B cell (primary cell): ENCODE results near the gene BRF1. TPM values are rescaled to one million over a fixed set of nuclear protein-coding genes. Genes with fewer than 3 reads are reported as not detected.

Experiments
- ATAC-seq: fragments of 200-7000 bp; cut with Tn5 transposase; one replicate; pipeline ENCODE4 v1.10.0; 2021; ENCODE audit warnings: low read depth, mild to moderate bottlenecking, moderate number of reproducible peaks, moderate library complexity
- CTCF ChIA-PET: fragments of 350-600 bp; sonication (Branson Sonifier 250); formaldehyde crosslinking; loops from one replicate; lab custom pipeline; 2021; ENCODE audit warnings: antibody characterized with exemption, inconsistent platforms; lab: Charles Lee
- POLR2A ChIA-PET: fragments of 350-600 bp; sonication (Branson Sonifier 250); formaldehyde crosslinking; loops from one replicate; lab custom pipeline; 2021; ENCODE audit warnings: antibody characterized with exemption; lab: Charles Lee
- DNase-seq: peaks from one replicate; pipeline ENCODE4 v3.0.0; 2013
- H2AFZ ChIP-seq: 2 replicates; pipeline ENCODE4 v1.6.1; 2012; ENCODE audit warnings: mild to moderate bottlenecking, low read depth, low read length; ENCODE audit not compliant: insufficient read depth, poor library complexity, severe bottlenecking
- H3K27ac ChIP-seq, 2 donors: 1 replicate in 1 of 2; 2 replicates in 1 of 2; pipeline ENCODE4 v1.5.1; 2012 to 2013; ENCODE audit warnings: low read length in 2 of 2, mild to moderate bottlenecking in 2 of 2, moderate library complexity in 1 of 2
- H3K27me3 ChIP-seq, 4 experiments: fragments of 200-600 bp in 1 of 4; sonication (generic) in 1 of 4; replicated peaks in 1 of 4; 1 replicate in 2 of 4; 2 replicates in 2 of 4; pipeline versions ENCODE4 v1.6.1 to v1.7.0; 2013 to 2016; ENCODE audit warnings: low read length in 3 of 4, mild to moderate bottlenecking in 2 of 4, mixed read lengths in 1 of 4, moderate library complexity in 1 of 4; ENCODE audit not compliant: insufficient read depth in 4 of 4, control insufficient read depth in 3 of 4; ENCODE audit errors: control extremely low read depth in 1 of 4
- H3K36me3 ChIP-seq, 2 experiments: replicated peaks in 1 of 2; 1 replicate in 1 of 2; 2 replicates in 1 of 2; pipeline versions ENCODE4 v1.6.1 to v1.7.1; 2013; ENCODE audit warnings: low read length in 1 of 2; ENCODE audit not compliant: insufficient read depth in 2 of 2, control insufficient read depth in 1 of 2; ENCODE audit errors: control extremely low read depth in 1 of 2, extremely low read depth in 1 of 2
- H3K4me1 ChIP-seq, 2 donors: fragments of 200-600 bp in 1 of 2; sonication (generic) in 1 of 2; 1 replicate in 1 of 2; 2 replicates in 1 of 2; pipeline versions ENCODE4 v1.5.1 to v1.6.1; 2013 to 2017; ENCODE audit warnings: low read length in 2 of 2; ENCODE audit not compliant: control insufficient read depth in 2 of 2, insufficient read depth in 2 of 2
- H3K4me2 ChIP-seq: replicated peaks from 2 replicates; pipeline ENCODE3; 2012; ENCODE audit warnings: mild to moderate bottlenecking, low read depth, low read length; ENCODE audit not compliant: poor library complexity, severe bottlenecking
- H3K4me3 ChIP-seq, 5 experiments: fragments of 200-600 bp in 1 of 5; sonication (generic) in 1 of 5; 1 replicate in 3 of 5; 2 replicates in 2 of 5; pipeline versions ENCODE4 v1.5.1 to v1.7.0; 2011 to 2016; ENCODE audit warnings: low read length in 4 of 5, mild to moderate bottlenecking in 4 of 5, low read depth in 2 of 5, control low read depth in 1 of 5, moderate library complexity in 1 of 5; ENCODE audit not compliant: insufficient read depth in 1 of 5; ENCODE audit errors: control extremely low read depth in 1 of 5, extremely low read depth in 1 of 5
- H3K79me2 ChIP-seq: fragments of 200-600 bp; sonication (generic); one replicate; pipeline ENCODE4 v1.6.0; 2016; ENCODE audit warnings: low read length; ENCODE audit not compliant: control insufficient read depth, insufficient read depth
- H3K9ac ChIP-seq: fragments of 200-600 bp; sonication (generic); 2 replicates; pipeline ENCODE4 v1.6.1; 2017; ENCODE audit warnings: mild to moderate bottlenecking, low read length, moderate library complexity
- H3K9me3 ChIP-seq, 3 donors: one replicate each; pipeline versions ENCODE4 v1.6.1 to v1.7.1; 2013; ENCODE audit warnings: low read length in 2 of 3; ENCODE audit not compliant: control insufficient read depth in 2 of 3, insufficient read depth in 1 of 3; ENCODE audit errors: control extremely low read depth in 1 of 3
- H4K20me1 ChIP-seq: 2 replicates; pipeline ENCODE4 v1.6.0; 2012; ENCODE audit warnings: mild to moderate bottlenecking, low read length; ENCODE audit not compliant: insufficient read depth, control insufficient read depth, poor library complexity, severe bottlenecking
- H3K27ac Mint-ChIP-seq: one replicate; pipeline ENCODE4 v1.8.0; 2021; ENCODE audit warnings: mixed read lengths
- H3K27me3 Mint-ChIP-seq: one replicate; pipeline ENCODE4 v1.8.0; 2021; ENCODE audit warnings: mixed read lengths
- H3K4me1 Mint-ChIP-seq: one replicate; pipeline ENCODE4 v1.8.0; 2021; ENCODE audit warnings: mixed read lengths
- H3K4me3 Mint-ChIP-seq: one replicate; pipeline ENCODE4 v1.8.0; 2021; ENCODE audit warnings: mixed read lengths
- H3K9me3 Mint-ChIP-seq: one replicate; pipeline ENCODE4 v1.8.0; 2022; ENCODE audit warnings: mixed read lengths; ENCODE audit not compliant: insufficient read depth
- EZH2 ChIP-seq: IDR thresholded peaks from 2 replicates; pipeline ENCODE4 v1.6.1; 2012; ENCODE audit warnings: borderline replicate concordance, low read depth, mild to moderate bottlenecking, moderate library complexity, low read length; ENCODE audit not compliant: insufficient read depth, poor library complexity, severe bottlenecking
- WGBS: methylation state at CpG from one replicate; pipeline ENCODE4 v1.1.5; 2013; ENCODE audit warnings: missing lambda C conversion rate; ENCODE audit not compliant: insufficient coverage; 5-methylcytosine and 5-hydroxymethylcytosine counted together
- intact Hi-C: fragments of 100-400 bp; cut with micrococcal nuclease; formaldehyde crosslinking; loops from one replicate; pipeline ENCODE4 v1.10.0; 2022
- polyA plus RNA-seq: library from polyadenylated mRNA; depleted of rRNA; stranded (reverse); fragments of >200 nt; gene quantifications from 2 replicates; pipeline ENCODE4 v1.2.3, GENCODE V29; 2012
- total RNA-seq, 2 donors: library from RNA; stranded (reverse); fragments of 120-200 nt in 1 of 2; gene quantifications; 1 replicate in 1 of 2; 2 replicates in 1 of 2; pipeline versions ENCODE4 v1.2.3 to v1.2.4, GENCODE V29; 2013 to 2022
- TF ChIP-seq, protein P1 (sequence below): fragments of 200-600 bp; IDR thresholded peaks from one replicate; pipeline ENCODE4 v1.8.0; 2022; ENCODE audit warnings: antibody characterized with exemption, mild to moderate bottlenecking

Gene BRF1
- total and polyA plus RNA-seq, 2 donors (not counting 1 experiment from before 2014, with no cell fraction given) = 24.5 to 55.8 TPM

GRCh38 chr14:105283028-105283427, 17.8 kb downstream of the BRF1 start:
- CTCF ChIA-PET = no interaction called here
- H3K27me3 ChIP-seq = no peaks in the 10 kb centered on the region
- DNase-seq = no peak
- no peak for TF ChIP-seq EZH2
- TF ChIP-seq, protein P1, sequence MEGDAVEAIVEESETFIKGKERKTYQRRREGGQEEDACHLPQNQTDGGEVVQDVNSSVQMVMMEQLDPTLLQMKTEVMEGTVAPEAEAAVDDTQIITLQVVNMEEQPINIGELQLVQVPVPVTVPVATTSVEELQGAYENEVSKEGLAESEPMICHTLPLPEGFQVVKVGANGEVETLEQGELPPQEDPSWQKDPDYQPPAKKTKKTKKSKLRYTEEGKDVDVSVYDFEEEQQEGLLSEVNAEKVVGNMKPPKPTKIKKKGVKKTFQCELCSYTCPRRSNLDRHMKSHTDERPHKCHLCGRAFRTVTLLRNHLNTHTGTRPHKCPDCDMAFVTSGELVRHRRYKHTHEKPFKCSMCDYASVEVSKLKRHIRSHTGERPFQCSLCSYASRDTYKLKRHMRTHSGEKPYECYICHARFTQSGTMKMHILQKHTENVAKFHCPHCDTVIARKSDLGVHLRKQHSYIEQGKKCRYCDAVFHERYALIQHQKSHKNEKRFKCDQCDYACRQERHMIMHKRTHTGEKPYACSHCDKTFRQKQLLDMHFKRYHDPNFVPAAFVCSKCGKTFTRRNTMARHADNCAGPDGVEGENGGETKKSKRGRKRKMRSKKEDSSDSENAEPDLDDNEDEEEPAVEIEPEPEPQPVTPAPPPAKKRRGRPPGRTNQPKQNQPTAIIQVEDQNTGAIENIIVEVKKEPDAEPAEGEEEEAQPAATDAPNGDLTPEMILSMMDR = no peak
- H3K9me3 ChIP-seq = no peaks in the 10 kb centered on the region
- peaks cover 0 to 8% of the 10 kb centered on the region in 2 experiments for H3K36me3 ChIP-seq
- Mint-ChIP-seq H3K27ac (no peak overlapping the region), H3K4me3 (no peak overlapping the region), H3K4me1 (peaks cover 17% of the 10 kb centered on the region), H3K27me3 (no peaks in the 10 kb centered on the region), H3K9me3 (no peaks in the 10 kb centered on the region)
- H3K4me1 ChIP-seq = peaks cover 9 to 15% of the 10 kb centered on the region in 2 donors
- ATAC-seq = no peak
- H3K4me2 ChIP-seq = no peak overlapping the region
- intact Hi-C loops = loop anchor here (5.0 kb wide), 1 partner anchor 191 kb away; no protein-coding TSS in a partner anchor
- no peak overlapping the region for H3K4me3 ChIP-seq
- 94% methylated on average over 10 of the region's 10 CpGs for WGBS
- no peak overlapping the region for H2AFZ ChIP-seq
- no peak overlapping the region for H3K9ac ChIP-seq
- peaks cover 78% of the 10 kb centered on the region for H3K79me2 ChIP-seq
- POLR2A ChIA-PET = no interaction called here
- H4K20me1 ChIP-seq = peaks cover 97% of the 10 kb centered on the region
- H3K27ac ChIP-seq = no peak overlapping the region

DNA sequence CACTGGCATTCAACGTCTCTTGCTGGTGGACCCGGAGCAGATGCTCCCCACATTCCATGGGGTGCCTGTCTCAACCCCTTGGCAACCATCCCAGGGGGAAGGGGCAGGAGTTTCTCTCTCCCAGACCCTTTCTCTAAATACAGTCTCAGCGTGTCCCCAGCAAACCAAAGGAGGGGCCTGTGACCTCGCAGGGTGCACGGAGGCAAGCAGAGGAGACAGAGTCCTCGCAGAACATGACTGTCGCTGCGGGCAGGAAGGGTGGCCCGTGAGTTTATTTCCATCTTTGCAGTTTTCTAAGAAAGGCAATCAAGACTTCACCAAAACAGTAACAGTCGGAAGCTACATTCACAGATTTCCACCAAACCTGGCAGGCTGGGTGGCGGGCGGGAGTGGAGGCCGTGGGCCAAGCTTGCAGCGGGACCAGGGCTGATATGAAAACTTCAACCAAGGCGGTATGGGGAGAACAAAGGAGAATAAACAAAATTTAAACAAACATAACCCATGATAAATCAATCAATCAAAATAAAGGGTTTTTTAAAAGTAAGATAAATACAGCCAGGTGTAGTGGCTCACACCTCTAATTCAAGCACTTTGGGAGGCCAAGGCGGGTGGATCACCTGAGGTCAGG, 18.6 kb downstream of the BRF1 start:
- DNase-seq (no peak), ATAC-seq (no peak)
- Mint-ChIP-seq H3K9me3 (no peaks in the 10 kb centered on the region), H3K4me1 (peaks cover 17% of the 10 kb centered on the region), H3K4me3 (no peak overlapping the region), H3K27me3 (no peaks in the 10 kb centered on the region), H3K27ac (no peak overlapping the region)
- 89% methylated on average over 9 of the region's 16 CpGs for WGBS
- Histone ChIP-seq H3K27me3 (no peaks in the 10 kb centered on the region), H2AFZ (no peak overlapping the region), H3K4me1 (peaks cover 9 to 15% of the 10 kb centered on the region in 2 donors), H3K9ac (no peak overlapping the region), H3K79me2 (peaks cover 76% of the 10 kb centered on the region), H3K4me3 (no peak overlapping the region), H4K20me1 (peaks cover 97% of the 10 kb centered on the region), H3K36me3 (peaks cover 0 to 8% of the 10 kb centered on the region in 2 experiments), H3K9me3 (no peaks in the 10 kb centered on the region), H3K27ac (no peak overlapping the region), H3K4me2 (no peak overlapping the region)
- ChIA-PET POLR2A (no interaction called here), CTCF (interaction anchor here (0.6 to 1.1 kb wide), 4 partner anchors 10 to 192 kb away, joined by 3 to 4 read pairs (median 3); no protein-coding TSS in a partner anchor)
- TF ChIP-seq EZH2 = no peak
- TF ChIP-seq, protein P1 = no peak
- intact Hi-C loops = loop anchor here (1.0 to 5.0 kb wide), 2 partner anchors 79 to 190 kb away; no protein-coding TSS in a partner anchor
